Testis (tissue), 2 donors: ENCODE data around the gene ERF.

Experiments
- POLR2A ChIP-seq: fragments of 450-650 bp; IDR thresholded peaks from one replicate; pipeline ENCODE4 v1.6.1; 2017; ENCODE audit warnings: antibody characterized with exemption, mild to moderate bottlenecking, moderate library complexity
- TF ChIP-seq, protein P1 (sequence below), 3 experiments: fragments of 450-650 bp in 2 of 3; fragments of 200-600 bp in 1 of 3; sonication (generic) in 1 of 3; IDR thresholded peaks; one replicate each; pipeline ENCODE4 v1.5.1; 2016 to 2019; ENCODE audit warnings: antibody characterized with exemption in 3 of 3, mild to moderate bottlenecking in 2 of 3, moderate library complexity in 1 of 3

DNA sequence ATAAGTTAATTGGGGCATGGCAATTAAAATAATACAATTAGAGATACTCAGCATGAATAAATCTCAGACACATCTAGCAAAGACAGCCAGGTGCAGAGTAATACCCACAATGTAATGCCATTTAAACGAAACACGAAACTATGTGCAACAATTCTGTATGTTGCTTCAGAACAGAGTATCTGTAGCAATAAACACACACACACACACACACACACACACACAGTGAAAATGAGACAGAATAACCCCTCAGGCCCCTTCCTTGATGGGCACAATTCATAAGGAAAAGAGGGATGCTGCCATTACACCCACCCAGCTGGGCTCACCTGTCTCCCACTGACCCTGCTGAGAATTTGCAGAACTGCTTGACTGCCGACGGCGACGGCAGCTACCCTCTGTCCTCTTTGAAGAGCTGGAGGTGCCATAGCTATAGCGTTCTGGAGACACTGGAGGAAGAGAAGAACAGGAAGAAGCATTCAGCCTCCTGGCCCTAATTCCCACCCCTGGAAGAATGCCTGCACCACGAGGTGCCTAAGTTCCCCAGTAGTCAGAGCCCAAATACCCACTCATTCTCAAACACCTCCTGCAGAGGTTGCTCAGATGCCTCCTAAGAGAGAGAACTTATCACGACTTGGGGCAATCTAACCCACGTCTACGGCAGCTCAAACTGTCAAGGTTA, 40.0 kb downstream of the ERF start:
- TF ChIP-seq, protein P1, sequence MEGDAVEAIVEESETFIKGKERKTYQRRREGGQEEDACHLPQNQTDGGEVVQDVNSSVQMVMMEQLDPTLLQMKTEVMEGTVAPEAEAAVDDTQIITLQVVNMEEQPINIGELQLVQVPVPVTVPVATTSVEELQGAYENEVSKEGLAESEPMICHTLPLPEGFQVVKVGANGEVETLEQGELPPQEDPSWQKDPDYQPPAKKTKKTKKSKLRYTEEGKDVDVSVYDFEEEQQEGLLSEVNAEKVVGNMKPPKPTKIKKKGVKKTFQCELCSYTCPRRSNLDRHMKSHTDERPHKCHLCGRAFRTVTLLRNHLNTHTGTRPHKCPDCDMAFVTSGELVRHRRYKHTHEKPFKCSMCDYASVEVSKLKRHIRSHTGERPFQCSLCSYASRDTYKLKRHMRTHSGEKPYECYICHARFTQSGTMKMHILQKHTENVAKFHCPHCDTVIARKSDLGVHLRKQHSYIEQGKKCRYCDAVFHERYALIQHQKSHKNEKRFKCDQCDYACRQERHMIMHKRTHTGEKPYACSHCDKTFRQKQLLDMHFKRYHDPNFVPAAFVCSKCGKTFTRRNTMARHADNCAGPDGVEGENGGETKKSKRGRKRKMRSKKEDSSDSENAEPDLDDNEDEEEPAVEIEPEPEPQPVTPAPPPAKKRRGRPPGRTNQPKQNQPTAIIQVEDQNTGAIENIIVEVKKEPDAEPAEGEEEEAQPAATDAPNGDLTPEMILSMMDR (IDR thresholded peaks at IDR 0.05), result no peak
- TF ChIP-seq POLR2A, result no peak
